HepG2 (cell line): ENCODE measurements around the gene NCKAP1. TPM values are rescaled to one million over a fixed set of nuclear protein-coding genes. Genes with fewer than 3 reads are reported as not detected.

Source experiments
- ATAC-seq: fragments of 200-7000 bp; cut with Tn5 transposase; 3 replicates; pipeline ENCODE4 v1.9.1; 2020; ENCODE audit warnings: mild to moderate bottlenecking, moderate library complexity
- BruUV-seq: library from RNA; stranded (reverse); fragments of 400-500 nt; replicated peaks from 2 replicates; lab custom pipeline; 2021; lab: Mats Ljungman, UMichigan
- CTCF ChIA-PET: fragments of 300-600 bp; formaldehyde crosslinking; extraction: SDS; loops from one replicate; lab custom pipeline; 2021; ENCODE audit warnings: low total read pairs, inconsistent platforms, low intra/inter-chr PET ratio; lab: Yijun Ruan, JAX
- POLR2A ChIA-PET: fragments of 350-600 bp; sonication (Branson Sonifier 250); formaldehyde crosslinking; loops from one replicate; lab custom pipeline; 2020; ENCODE audit warnings: antibody characterized with exemption, inconsistent platforms; lab: Yijun Ruan, JAX
- DNase-seq: peaks from one replicate; pipeline ENCODE4 v3.0.0-alpha.2; 2015; ENCODE audit warnings: low spot score
- FAIRE-seq: peaks from 3 replicates; lab custom pipeline; 2011; peaks lifted over from hg19 to GRCh38; lab: Jason Lieb, UNC
- H2AFZ ChIP-seq: one replicate; pipeline ENCODE4 v1.6.1; 2011; ENCODE audit warnings: low read length, inconsistent platforms
- H3K27ac ChIP-seq: fragments of 300-600 bp; 3 replicates; pipeline ENCODE4 v1.8.0; 2011; ENCODE audit warnings: mixed run types, mild to moderate bottlenecking, mixed read lengths, low read length, inconsistent platforms; ENCODE audit not compliant: insufficient read depth; ENCODE audit errors: extremely low read length
- H3K27me3 ChIP-seq, 2 experiments: fragments of 200-600 bp in 1 of 2; 2 replicates in 1 of 2; 3 replicates in 1 of 2; pipeline versions ENCODE4 v1.6.0 to v1.8.0; 2011; ENCODE audit warnings: low read length in 2 of 2, mild to moderate bottlenecking in 2 of 2, moderate library complexity in 2 of 2, inconsistent platforms in 1 of 2; ENCODE audit not compliant: insufficient read depth in 2 of 2, control insufficient read depth in 1 of 2
- H3K36me3 ChIP-seq, 2 experiments: fragments of 200-600 bp in 1 of 2; replicated peaks in 1 of 2; 2 replicates in 1 of 2; 3 replicates in 1 of 2; pipeline versions ENCODE4 v1.5.1 to v1.8.0; 2011; ENCODE audit warnings: low read length in 2 of 2, inconsistent platforms in 1 of 2; ENCODE audit not compliant: insufficient read depth in 2 of 2, control insufficient read depth in 1 of 2
- H3K4me1 ChIP-seq: 2 replicates; pipeline ENCODE4 v1.5.1; 2012; ENCODE audit warnings: low read length, inconsistent platforms; ENCODE audit not compliant: insufficient read depth
- H3K4me2 ChIP-seq: 2 replicates; pipeline ENCODE4 v1.6.0; 2011; ENCODE audit warnings: low read depth, low read length, inconsistent platforms
- H3K4me3 ChIP-seq, 3 experiments: fragments of 200-600 bp in 1 of 3; sonication (generic), shearing (Covaris generic) in 1 of 3; replicated peaks in 1 of 3; 2 replicates each; pipeline ENCODE4 v1.5.1; 2011 to 2016; ENCODE audit warnings: low read length in 3 of 3, inconsistent platforms in 2 of 3, low read depth in 2 of 3, mild to moderate bottlenecking in 2 of 3, control low read depth in 1 of 3, mixed read lengths in 1 of 3; ENCODE audit not compliant: insufficient read depth in 1 of 3
- H3K79me2 ChIP-seq: one replicate; pipeline ENCODE4 v1.6.1; 2011; ENCODE audit warnings: low read length, inconsistent platforms; ENCODE audit not compliant: insufficient read depth
- H3K9ac ChIP-seq: 2 replicates; pipeline ENCODE4 v1.6.0; 2011; ENCODE audit warnings: mild to moderate bottlenecking, low read depth, low read length, inconsistent platforms; ENCODE audit not compliant: insufficient read depth
- H3K9me3 ChIP-seq: 2 replicates; pipeline ENCODE4 v1.5.1; 2012; ENCODE audit warnings: mild to moderate bottlenecking, low read length
- H4K20me1 ChIP-seq: 2 replicates; pipeline ENCODE4 v1.6.0; 2011; ENCODE audit warnings: inconsistent platforms, mild to moderate bottlenecking, low read length, moderate library complexity; ENCODE audit not compliant: insufficient read depth
- ADNP ChIP-seq: sonication (generic); formaldehyde crosslinking; IDR thresholded peaks from 2 replicates; pipeline ENCODE4 v1.4.0; 2020; ENCODE audit warnings: missing genetic modification reagents
- CBX2 ChIP-seq, 2 experiments: fragments of 200-600 bp in 1 of 2; sonication (generic); formaldehyde crosslinking in 1 of 2; IDR thresholded peaks; 2 replicates each; pipeline versions ENCODE4 v1.7.0 to v1.8.1; 2018 to 2022; ENCODE audit warnings: low read depth in 2 of 2, low read length in 1 of 2, mild to moderate bottlenecking in 1 of 2, missing genetic modification reagents in 1 of 2
- GATAD2A ChIP-seq: IDR thresholded peaks from 2 replicates; pipeline ENCODE4 v1.6.1; 2016
- HDAC1 ChIP-seq: sonication (generic); formaldehyde crosslinking; IDR thresholded peaks from 2 replicates; pipeline ENCODE4 v1.5.1; 2020; ENCODE audit warnings: mild to moderate bottlenecking, missing genetic modification reagents
- HNRNPH1 ChIP-seq: fragments of 200-400 bp; formaldehyde crosslinking; optimal IDR thresholded peaks from 2 replicates; pipeline ENCODE3; 2017; ENCODE audit warnings: mild to moderate bottlenecking, low read depth, low read length
- IKZF1 ChIP-seq: fragments of 450-650 bp; IDR thresholded peaks from 2 replicates; pipeline ENCODE4 v1.7.1; 2016
- MLX ChIP-seq: IDR thresholded peaks from 2 replicates; pipeline ENCODE4 v1.6.1; 2016
- MZF1 ChIP-seq: sonication (generic); formaldehyde crosslinking; IDR thresholded peaks from 2 replicates; pipeline ENCODE4 v1.8.1; 2023; ENCODE audit warnings: mild to moderate bottlenecking, missing genetic modification reagents, borderline replicate concordance
- NR2C2 ChIP-seq: sonication (generic); formaldehyde crosslinking; IDR thresholded peaks from 2 replicates; pipeline ENCODE4 v1.4.0; 2020; ENCODE audit warnings: missing genetic modification reagents, mild to moderate bottlenecking, moderate library complexity, borderline replicate concordance
- TERF1 ChIP-seq: sonication (generic); formaldehyde crosslinking; IDR thresholded peaks from 2 replicates; pipeline ENCODE4 v1.8.0; 2022; ENCODE audit warnings: mild to moderate bottlenecking, missing genetic modification reagents, moderate library complexity
- ZNF24 ChIP-seq: fragments of 450-650 bp; IDR thresholded peaks from 2 replicates; pipeline ENCODE4 v1.6.1; 2017; ENCODE audit warnings: antibody characterized with exemption, mild to moderate bottlenecking
- ZNF777 ChIP-seq: sonication (generic); formaldehyde crosslinking; IDR thresholded peaks from 2 replicates; pipeline ENCODE4 v1.4.0; 2020; ENCODE audit warnings: missing genetic modification reagents
- ZSCAN12 ChIP-seq: sonication (generic); formaldehyde crosslinking; IDR thresholded peaks from 2 replicates; pipeline ENCODE4 v1.9.0; 2021; ENCODE audit warnings: mild to moderate bottlenecking, missing genetic modification reagents
- WGBS: methylation state at CpG from one replicate; pipeline ENCODE4 v1.1.6; 2017; ENCODE audit warnings: low lambda C conversion rate; 5-methylcytosine and 5-hydroxymethylcytosine counted together
- in situ Hi-C: cut with HindIII; loops from 2 replicates; pipeline ENCODE4 v1.10.0; 2017; ENCODE audit warnings: low pct_unique_long_range_greater_than_20kb; ENCODE audit not compliant: extremely low pct_ligation_motif_present
- intact Hi-C: fragments of 100-400 bp; cut with micrococcal nuclease; formaldehyde crosslinking; loops from one replicate; pipeline ENCODE4 v1.10.0; 2022; ENCODE audit not compliant: unreplicated experiment
- polyA plus RNA-seq, 8 experiments: library from polyadenylated mRNA; depleted of rRNA in 3 of 8; stranded (reverse) in 7 of 8; unstranded in 1 of 8; fragments of >200 nt; fragmentation: Illumina TruSeq in 4 of 8; extraction: Trizol in 4 of 8; gene quantifications; 2 replicates each; pipeline versions ENCODE4 v1.2.1 to v1.2.3, GENCODE V29; 2011 to 2016; ENCODE audit warnings: low read depth in 4 of 8, missing spikeins in 1 of 8, mixed read lengths in 1 of 8; ENCODE audit not compliant: insufficient read depth in 1 of 8
- total RNA-seq, 5 experiments: library from RNA; depleted of rRNA; stranded (reverse); fragments of >200 nt; fragmentation: Illumina TruSeq; extraction: Trizol; gene quantifications; 2 replicates each; pipeline ENCODE4 v1.2.3, GENCODE V29; 2016; ENCODE audit warnings: low read depth in 1 of 5

Gene NCKAP1
- total and polyA plus RNA-seq, 2 of the 13 experiments (the other 11 are each of a cell fraction or from before 2014, with no cell fraction given), result 72.1 to 96.3 TPM

GRCh38 chr2:182951948-182952663 is 86.2 kb downstream of the NCKAP1 start:
- Histone ChIP-seq H3K4me1 (peaks cover 14% of the 10 kb centered on the region; the same call in 1 of the 2 replicates), H4K20me1 (no peaks in the 10 kb centered on the region), H3K4me2 (no peak overlapping the region), H3K9me3 (no peaks in the 10 kb centered on the region), H3K27ac (no peak overlapping the region), H3K4me3 (no peak overlapping the region), H3K27me3 (no peaks in the 10 kb centered on the region), H3K36me3 (peaks cover 10 to 60% of the 10 kb centered on the region in 2 experiments), H3K9ac (no peak overlapping the region), H3K79me2 (no peaks in the 10 kb centered on the region), H2AFZ (no peak overlapping the region)
- ATAC-seq, result no peak
- no peak for DNase-seq
- ChIA-PET POLR2A (no interaction called here), CTCF (no interaction called here)
- in situ Hi-C loops (no loop called here), intact Hi-C loops (no loop called here)
- no peak for TF ChIP-seq IKZF1
- TF ChIP-seq MLX (CRISPR knock-in tag), result no peak
- TF ChIP-seq ZSCAN12 (CRISPR knock-in tag), result no peak
- TF ChIP-seq NR2C2 (CRISPR knock-in tag), result no peak
- TF ChIP-seq GATAD2A (CRISPR knock-in tag), result no peak
- TF ChIP-seq CBX2 (IDR thresholded peaks at IDR 0.05; ENCODE audit: low read depth, low read length), result no peak
- TF ChIP-seq CBX2 (CRISPR knock-in tag; IDR thresholded peaks at IDR 0.05; ENCODE audit: low read depth), result no peak
- no peak for TF ChIP-seq ADNP (CRISPR knock-in tag)
- TF ChIP-seq TERF1 (CRISPR knock-in tag), result no peak
- TF ChIP-seq HNRNPH1, result no peak
- TF ChIP-seq HDAC1 (CRISPR knock-in tag), result no peak
- TF ChIP-seq MZF1 (CRISPR knock-in tag), result no peak
- no peak for TF ChIP-seq ZNF24
- no peak for TF ChIP-seq ZNF777 (CRISPR knock-in tag)
- BruUV-seq, result TSS peak; percentile 38
- FAIRE-seq, result no peak
- 96% methylated on average over 3 of the region's 3 CpGs for WGBS
